ENCODE results near the gene WDR11. TPM values are rescaled to one million over a fixed set of nuclear protein-coding genes. Genes with fewer than 3 reads are reported as not detected.
"Not testable (repeated sequence)": the region's sequence is repeated elsewhere in the genome, so short reads cannot be mapped to it uniquely, and the experiment has no call there.

The WDR11 gene
- total and polyA plus RNA-seq, 9 of the 15 experiments (the other 6 are each of a cell fraction or from before 2014, with no cell fraction given), result 12.4 to 50.7 (median 23.6) TPM

DNA sequence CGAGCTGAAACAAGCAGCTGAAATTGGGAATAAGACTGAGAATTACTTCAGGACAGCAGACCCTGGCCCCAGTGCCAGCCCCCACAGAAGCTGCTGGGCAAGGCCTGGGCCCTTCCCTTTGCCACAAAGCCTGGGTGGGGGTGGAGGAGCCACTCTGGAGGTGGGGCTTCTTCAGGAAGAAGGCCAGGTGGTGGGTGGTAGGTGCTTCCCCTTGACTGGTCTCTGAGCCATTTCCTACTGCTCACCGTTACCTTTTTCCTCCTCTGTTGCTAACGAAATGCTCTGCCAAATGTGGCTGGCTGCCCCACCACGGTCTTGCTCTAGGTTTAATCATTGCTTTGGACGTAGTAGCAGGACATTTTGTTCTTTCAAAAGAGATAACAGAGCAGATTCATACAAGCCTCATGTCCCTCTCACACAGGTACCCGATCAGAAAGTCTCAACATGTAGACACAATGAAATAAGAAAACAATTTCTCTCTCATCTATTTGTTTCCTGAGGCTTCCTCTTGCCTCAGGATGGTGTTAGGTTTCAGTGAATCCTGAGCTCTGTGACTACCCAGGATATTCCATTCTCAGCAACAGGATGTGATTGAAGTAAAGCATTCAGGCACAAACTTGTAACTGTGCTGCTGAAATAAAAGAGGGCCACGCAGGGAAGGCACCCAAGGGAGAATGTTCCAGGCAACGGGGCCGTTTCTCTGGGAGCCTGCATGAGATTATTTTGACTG, 66.5 kb downstream of the WDR11 start:
- H3K4me2 ChIP-seq (ENCODE audit: insufficient read depth, low read length), result no peak overlapping the region
- no peak overlapping the region for H3K9ac ChIP-seq (ENCODE audit: insufficient read depth in 1 of 2, low read depth in 2 of 2, low read length in 2 of 2)
- ATAC-seq (no peak), FAIRE-seq (no peak), DNase-seq (ENCODE audit: extremely low read depth in 1 of 4, low spot score in 3 of 4) (no peak)
- TF ChIP-seq, protein P1, sequence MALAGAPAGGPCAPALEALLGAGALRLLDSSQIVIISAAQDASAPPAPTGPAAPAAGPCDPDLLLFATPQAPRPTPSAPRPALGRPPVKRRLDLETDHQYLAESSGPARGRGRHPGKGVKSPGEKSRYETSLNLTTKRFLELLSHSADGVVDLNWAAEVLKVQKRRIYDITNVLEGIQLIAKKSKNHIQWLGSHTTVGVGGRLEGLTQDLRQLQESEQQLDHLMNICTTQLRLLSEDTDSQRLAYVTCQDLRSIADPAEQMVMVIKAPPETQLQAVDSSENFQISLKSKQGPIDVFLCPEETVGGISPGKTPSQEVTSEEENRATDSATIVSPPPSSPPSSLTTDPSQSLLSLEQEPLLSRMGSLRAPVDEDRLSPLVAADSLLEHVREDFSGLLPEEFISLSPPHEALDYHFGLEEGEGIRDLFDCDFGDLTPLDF (CRISPR knock-in tag; IDR thresholded peaks at IDR 0.05), result no peak
- TF ChIP-seq, protein P2, sequence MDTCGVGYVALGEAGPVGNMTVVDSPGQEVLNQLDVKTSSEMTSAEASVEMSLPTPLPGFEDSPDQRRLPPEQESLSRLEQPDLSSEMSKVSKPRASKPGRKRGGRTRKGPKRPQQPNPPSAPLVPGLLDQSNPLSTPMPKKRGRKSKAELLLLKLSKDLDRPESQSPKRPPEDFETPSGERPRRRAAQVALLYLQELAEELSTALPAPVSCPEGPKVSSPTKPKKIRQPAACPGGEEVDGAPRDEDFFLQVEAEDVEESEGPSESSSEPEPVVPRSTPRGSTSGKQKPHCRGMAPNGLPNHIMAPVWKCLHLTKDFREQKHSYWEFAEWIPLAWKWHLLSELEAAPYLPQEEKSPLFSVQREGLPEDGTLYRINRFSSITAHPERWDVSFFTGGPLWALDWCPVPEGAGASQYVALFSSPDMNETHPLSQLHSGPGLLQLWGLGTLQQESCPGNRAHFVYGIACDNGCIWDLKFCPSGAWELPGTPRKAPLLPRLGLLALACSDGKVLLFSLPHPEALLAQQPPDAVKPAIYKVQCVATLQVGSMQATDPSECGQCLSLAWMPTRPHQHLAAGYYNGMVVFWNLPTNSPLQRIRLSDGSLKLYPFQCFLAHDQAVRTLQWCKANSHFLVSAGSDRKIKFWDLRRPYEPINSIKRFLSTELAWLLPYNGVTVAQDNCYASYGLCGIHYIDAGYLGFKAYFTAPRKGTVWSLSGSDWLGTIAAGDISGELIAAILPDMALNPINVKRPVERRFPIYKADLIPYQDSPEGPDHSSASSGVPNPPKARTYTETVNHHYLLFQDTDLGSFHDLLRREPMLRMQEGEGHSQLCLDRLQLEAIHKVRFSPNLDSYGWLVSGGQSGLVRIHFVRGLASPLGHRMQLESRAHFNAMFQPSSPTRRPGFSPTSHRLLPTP (IDR thresholded peaks at IDR 0.05; ENCODE audit: borderline replicate concordance, extremely low read depth, insufficient read length), result no peak
- TF ChIP-seq NCOA1 (IDR thresholded peaks at IDR 0.05; ENCODE audit: low read depth), result no peak
- H3K36me3 ChIP-seq (ENCODE audit: control insufficient read depth, insufficient read depth, low read length), result no peaks in the 10 kb centered on the region
- in situ Hi-C loops (cut with MboI), result no loop called here
- no peak overlapping the region for H3K27ac ChIP-seq (ENCODE audit: extremely low read depth, low read depth, low read length)
- no peaks in the 10 kb centered on the region for H3K79me2 ChIP-seq (ENCODE audit: control insufficient read depth, insufficient read depth, low read length)
- H3K4me1 ChIP-seq (replicated peaks in 1 of 2; ENCODE audit: control insufficient read depth in 2 of 2, insufficient read depth in 2 of 2, low read length in 2 of 2), result no peaks in the 10 kb centered on the region
- intact Hi-C loops (cut with micrococcal nuclease), result no loop called here
- no peaks in the 10 kb centered on the region for H3K9me1 ChIP-seq (ENCODE audit: control insufficient read depth, insufficient read depth, low read length)
- H3K4me3 ChIP-seq, result no peak overlapping the region
- H3K27me3 ChIP-seq (ENCODE audit: control insufficient read depth in 2 of 2, insufficient read depth in 2 of 2, low read length in 2 of 2), result no peaks in the 10 kb centered on the region
- no peak overlapping the region for H2AFZ ChIP-seq (ENCODE audit: low read depth, low read length)
- H4K20me1 ChIP-seq (replicated peaks; ENCODE audit: control insufficient read depth, insufficient read depth, low read length), result no peaks in the 10 kb centered on the region
- CTCF ChIA-PET (ENCODE audit: low intra/inter-chr PET ratio), result no interaction called here
- BruUV-seq (replicated peaks), result no TSS peak
- POLR2A ChIA-PET, result no interaction called here
- WGBS (ENCODE audit: insufficient coverage, low coverage, missing lambda C conversion rate), result 6% methylated on average over 3 of the region's 9 CpGs
- H3K9me3 ChIP-seq (replicated peaks; ENCODE audit: control insufficient read depth, insufficient read depth, low read depth, low read length), result no peaks in the 10 kb centered on the region

DNA sequence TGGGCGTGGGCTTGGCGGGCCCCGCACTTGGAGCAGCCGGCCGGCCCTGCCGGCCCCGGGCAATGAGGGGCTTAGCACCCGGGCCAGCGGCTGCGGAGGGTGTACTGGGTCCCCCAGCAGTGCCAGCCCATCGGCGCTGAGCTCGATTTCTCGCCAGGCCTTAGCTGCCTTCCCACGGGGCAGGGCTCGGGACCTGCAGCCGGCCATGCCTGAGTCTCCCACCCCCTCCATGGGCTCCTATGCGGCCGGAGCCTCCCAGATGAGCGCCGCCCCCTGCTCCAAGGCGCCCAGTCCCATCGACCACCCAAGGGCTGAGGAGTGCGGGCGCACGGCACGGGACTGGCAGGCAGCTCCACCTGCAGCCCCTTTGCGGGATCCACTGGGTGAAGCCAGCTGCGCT, 72.7 kb downstream of the WDR11 start:
- H3K79me2 ChIP-seq (ENCODE audit: control insufficient read depth, insufficient read depth, low read length); intact Hi-C loops (cut with micrococcal nuclease); BruUV-seq (replicated peaks); H3K9me1 ChIP-seq (ENCODE audit: control insufficient read depth, insufficient read depth, low read length); H3K4me3 ChIP-seq; H3K9me3 ChIP-seq (replicated peaks; ENCODE audit: control insufficient read depth, insufficient read depth, low read depth, low read length); H3K4me1 ChIP-seq (replicated peaks in 1 of 2; ENCODE audit: control insufficient read depth in 2 of 2, insufficient read depth in 2 of 2, low read length in 2 of 2); H3K27ac ChIP-seq (ENCODE audit: extremely low read depth, low read depth, low read length); POLR2A ChIA-PET; FAIRE-seq; DNase-seq (ENCODE audit: extremely low read depth in 1 of 4, low spot score in 3 of 4); ATAC-seq; H3K9ac ChIP-seq (ENCODE audit: insufficient read depth in 1 of 2, low read depth in 2 of 2, low read length in 2 of 2); CTCF ChIA-PET (ENCODE audit: low intra/inter-chr PET ratio); H3K36me3 ChIP-seq (ENCODE audit: control insufficient read depth, insufficient read depth, low read length); H2AFZ ChIP-seq (ENCODE audit: low read depth, low read length); H4K20me1 ChIP-seq (replicated peaks; ENCODE audit: control insufficient read depth, insufficient read depth, low read length); in situ Hi-C loops (cut with MboI); H3K4me2 ChIP-seq (ENCODE audit: insufficient read depth, low read length): not testable (repeated sequence)
- H3K27me3 ChIP-seq (ENCODE audit: control insufficient read depth in 2 of 2, insufficient read depth in 2 of 2, low read length in 2 of 2), result peaks cover 0 to 10% of the 10 kb centered on the region in 2 experiments; a peak in 2 of 5 replicates
- WGBS (ENCODE audit: insufficient coverage, low coverage, missing lambda C conversion rate), result no CpG with 5 or more reads among the region's 29 CpGs

Data from K562 (cell line).